CD14-positive monocyte (primary cell): ENCODE data around the gene AAR2. TPM values are rescaled to one million over a fixed set of nuclear protein-coding genes. Genes with fewer than 3 reads are reported as not detected.

Experiments used
- DNase-seq, 3 donors: peaks; one replicate each; pipeline ENCODE4 v3.0.0-alpha.2; 2011 to 2022
- H2AFZ ChIP-seq: 2 replicates; pipeline ENCODE4 v1.6.0; 2012; ENCODE audit warnings: mild to moderate bottlenecking, low read depth, low read length, inconsistent platforms; ENCODE audit not compliant: insufficient read depth, poor library complexity, severe bottlenecking
- H3K27ac ChIP-seq, 2 donors: 1 replicate in 1 of 2; 2 replicates in 1 of 2; pipeline ENCODE4 v1.5.1; 2012 to 2013; ENCODE audit warnings: low read length in 2 of 2, control low read depth in 1 of 2, inconsistent platforms in 1 of 2, low read depth in 1 of 2, mild to moderate bottlenecking in 1 of 2
- H3K27me3 ChIP-seq, 2 donors: one replicate each; pipeline versions ENCODE4 v1.6.0 to v1.6.1; 2011 to 2013; ENCODE audit warnings: low read length in 2 of 2; ENCODE audit not compliant: control insufficient read depth in 2 of 2, insufficient read depth in 2 of 2
- H3K36me3 ChIP-seq, 2 donors: replicated peaks in 1 of 2; 1 replicate in 1 of 2; 2 replicates in 1 of 2; pipeline versions ENCODE4 v1.5.1 to v1.6.1; 2012 to 2013; ENCODE audit warnings: low read length in 2 of 2, control low read depth in 1 of 2, inconsistent platforms in 1 of 2, mild to moderate bottlenecking in 1 of 2; ENCODE audit not compliant: insufficient read depth in 2 of 2, control insufficient read depth in 1 of 2
- H3K4me1 ChIP-seq, 2 donors: 1 replicate in 1 of 2; 2 replicates in 1 of 2; pipeline versions ENCODE4 v1.5.1 to v1.6.1; 2012 to 2013; ENCODE audit warnings: low read length in 2 of 2, control low read depth in 1 of 2, inconsistent platforms in 1 of 2, mild to moderate bottlenecking in 1 of 2, moderate library complexity in 1 of 2; ENCODE audit not compliant: insufficient read depth in 2 of 2, control insufficient read depth in 1 of 2
- H3K4me2 ChIP-seq: replicated peaks from 2 replicates; pipeline ENCODE3; 2012; ENCODE audit warnings: low read length, moderate library complexity, mild to moderate bottlenecking; ENCODE audit not compliant: poor library complexity, severe bottlenecking; ENCODE audit errors: extremely low read depth
- H3K4me3 ChIP-seq, 3 experiments: fragments of 200-600 bp in 1 of 3; sonication (generic) in 1 of 3; replicated peaks in 1 of 3; 1 replicate in 2 of 3; 2 replicates in 1 of 3; pipeline ENCODE4 v1.5.1; 2011 to 2013; ENCODE audit warnings: low read length in 3 of 3, mild to moderate bottlenecking in 3 of 3, control low read depth in 2 of 3, low read depth in 2 of 3, inconsistent platforms in 1 of 3, moderate library complexity in 1 of 3
- H3K79me2 ChIP-seq: 2 replicates; pipeline ENCODE4 v1.6.0; 2012; ENCODE audit warnings: mild to moderate bottlenecking, control low read depth, inconsistent platforms, low read length, moderate library complexity; ENCODE audit not compliant: insufficient read depth
- H3K9ac ChIP-seq: 2 replicates; pipeline ENCODE4 v1.6.0; 2017; ENCODE audit warnings: low read length, mild to moderate bottlenecking; ENCODE audit not compliant: insufficient read depth, poor library complexity, severe bottlenecking
- H3K9me3 ChIP-seq, 2 donors: replicated peaks in 1 of 2; 1 replicate in 1 of 2; 2 replicates in 1 of 2; pipeline versions ENCODE4 v1.5.1 to v1.6.1; 2012 to 2013; ENCODE audit warnings: low read length in 2 of 2, control low read depth in 1 of 2; ENCODE audit not compliant: control insufficient read depth in 1 of 2, insufficient read depth in 1 of 2
- H4K20me1 ChIP-seq: 2 replicates; pipeline ENCODE4 v1.6.0; 2012; ENCODE audit warnings: mild to moderate bottlenecking, low read length, control low read depth, moderate library complexity; ENCODE audit not compliant: insufficient read depth
- H3K27ac Mint-ChIP-seq, 7 donors: one replicate each; pipeline ENCODE4 v1.8.0; 2020; ENCODE audit warnings: mild to moderate bottlenecking in 7 of 7, mixed read lengths in 7 of 7, moderate library complexity in 6 of 7, inconsistent platforms in 2 of 7
- H3K27me3 Mint-ChIP-seq, 3 donors: one replicate each; pipeline ENCODE4 v1.8.0; 2021 to 2022; ENCODE audit warnings: low read depth in 3 of 3, mild to moderate bottlenecking in 3 of 3, mixed read lengths in 3 of 3, moderate library complexity in 3 of 3, inconsistent platforms in 1 of 3
- H3K36me3 Mint-ChIP-seq, 2 donors: one replicate each; pipeline ENCODE4 v1.8.0; 2020; ENCODE audit warnings: mixed read lengths in 2 of 2, inconsistent platforms in 1 of 2, mild to moderate bottlenecking in 1 of 2
- H3K4me1 Mint-ChIP-seq: one replicate; pipeline ENCODE4 v1.8.0; 2020; ENCODE audit warnings: mild to moderate bottlenecking, mixed read lengths
- H3K4me3 Mint-ChIP-seq, 2 donors: one replicate each; pipeline ENCODE4 v1.8.0; 2020; ENCODE audit warnings: mild to moderate bottlenecking in 2 of 2, mixed read lengths in 2 of 2, moderate library complexity in 1 of 2
- H3K9me3 Mint-ChIP-seq, 7 donors: one replicate each; pipeline ENCODE4 v1.8.0; 2020 to 2022; ENCODE audit warnings: mixed read lengths in 7 of 7, mild to moderate bottlenecking in 6 of 7, moderate library complexity in 6 of 7, inconsistent platforms in 2 of 7
- CTCF ChIP-seq: fragments of 200-600 bp; IDR thresholded peaks from one replicate; pipeline ENCODE4 v1.8.0; 2022; ENCODE audit warnings: antibody characterized with exemption, mild to moderate bottlenecking
- WGBS: methylation state at CpG from one replicate; pipeline ENCODE4 v1.1.5; 2013; ENCODE audit warnings: missing lambda C conversion rate; ENCODE audit not compliant: insufficient coverage; 5-methylcytosine and 5-hydroxymethylcytosine counted together
- intact Hi-C, 2 donors: fragments of 100-400 bp; cut with micrococcal nuclease; formaldehyde crosslinking; loops; one replicate each; pipeline versions ENCODE4 v1.15.0 to v1.15.1; 2023
- polyA plus RNA-seq, 3 donors: library from polyadenylated mRNA; depleted of rRNA in 1 of 3; unstranded in 2 of 3; stranded (reverse) in 1 of 3; fragments of 300-500 nt in 2 of 3; fragments of >200 nt in 1 of 3; fragmentation: Illumina TruSeq in 2 of 3; gene quantifications; 1 replicate in 2 of 3; 2 replicates in 1 of 3; pipeline ENCODE4 v1.2.3, GENCODE V29; 2012 to 2021

The AAR2 gene
- polyA plus RNA-seq, 3 donors = 9.1 to 48.8 (median 45.2) TPM

- WGBS = 84% methylated on average over 11 of the region's 11 CpGs
- H3K4me2 ChIP-seq = no peak overlapping the region
- no peaks in the 10 kb centered on the region for H4K20me1 ChIP-seq
- H2AFZ ChIP-seq = no peak overlapping the region
- no peaks in the 10 kb centered on the region for H3K9me3 ChIP-seq
- no peaks in the 10 kb centered on the region for H3K36me3 Mint-ChIP-seq
- no peak overlapping the region for H3K27ac Mint-ChIP-seq
- no peak for DNase-seq
- H3K9ac ChIP-seq = no peak overlapping the region
- no peaks in the 10 kb centered on the region for H3K9me3 Mint-ChIP-seq
- no peak overlapping the region for H3K4me3 Mint-ChIP-seq
- peaks cover 2 to 7% (median 6%) of the 10 kb centered on the region in 3 donors for H3K27me3 Mint-ChIP-seq
- H3K4me1 ChIP-seq = no peaks in the 10 kb centered on the region
- no peaks in the 10 kb centered on the region for H3K36me3 ChIP-seq
- H3K4me1 Mint-ChIP-seq = peaks cover 4% of the 10 kb centered on the region
- TF ChIP-seq CTCF = no peak
- H3K79me2 ChIP-seq = no peaks in the 10 kb centered on the region
- H3K27me3 ChIP-seq = peaks cover 0 to 4% of the 10 kb centered on the region in 2 donors
- H3K27ac ChIP-seq = no peak overlapping the region
- H3K4me3 ChIP-seq = no peak overlapping the region
- intact Hi-C loops = no loop called here
Observed at GRCh38 chr20:36207602-36208001, 28.7 kb upstream of the AAR2 start.

- Histone ChIP-seq H3K79me2 (no peaks in the 10 kb centered on the region), H3K4me2 (no peak overlapping the region), H3K9me3 (no peaks in the 10 kb centered on the region), H3K4me1 (no peaks in the 10 kb centered on the region), H3K27ac (no peak overlapping the region), H3K4me3 (no peak overlapping the region), H3K36me3 (no peaks in the 10 kb centered on the region), H2AFZ (no peak overlapping the region), H3K27me3 (peaks cover 0 to 3% of the 10 kb centered on the region in 2 donors), H4K20me1 (no peaks in the 10 kb centered on the region), H3K9ac (no peak overlapping the region)
- TF ChIP-seq CTCF = no peak
- Mint-ChIP-seq H3K36me3 (no peaks in the 10 kb centered on the region), H3K4me1 (no peaks in the 10 kb centered on the region), H3K4me3 (no peak overlapping the region), H3K27ac (no peak overlapping the region), H3K27me3 (peaks cover 2 to 4% (median 3%) of the 10 kb centered on the region in 3 donors), H3K9me3 (no peaks in the 10 kb centered on the region)
- WGBS = 92% methylated on average over 8 of the region's 10 CpGs
- DNase-seq = no peak
- intact Hi-C loops = no loop called here
Observed at GRCh38 chr20:36208257-36208656, 28.0 kb upstream of the AAR2 start.
